ENCODE measurements around the gene PIAS2. TPM values are rescaled to one million over a fixed set of nuclear protein-coding genes. Genes with fewer than 3 reads are reported as not detected.

The PIAS2 gene
- total and polyA plus RNA-seq, 2 experiments from 2014 or later = 30.3 to 54.2 TPM

DNA sequence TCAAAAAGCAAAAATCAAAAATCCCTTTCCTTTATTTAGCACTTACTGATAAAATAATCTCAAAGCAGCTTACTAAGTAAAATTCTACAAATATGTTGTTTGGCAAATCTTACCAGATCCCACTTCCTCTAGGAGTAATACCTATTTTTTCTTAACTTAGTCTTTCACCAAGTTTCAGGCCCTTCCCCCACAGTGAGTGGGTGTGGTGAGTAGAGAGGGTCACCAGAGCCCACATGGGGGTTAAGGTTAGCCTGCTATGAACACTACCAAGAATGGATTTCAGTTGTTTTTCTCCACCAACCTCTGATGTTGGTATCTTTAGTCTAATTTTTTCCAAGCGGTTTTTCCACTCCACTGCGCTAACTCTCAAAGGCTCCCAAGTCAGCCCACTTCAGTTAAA lies 23.2 kb downstream of the PIAS2 start:
- H3K4me3 ChIP-seq = no peak overlapping the region
- peaks cover 46% of the 10 kb centered on the region for H3K36me3 Mint-ChIP-seq (ENCODE audit: low read depth)
- peaks cover 98% of the 10 kb centered on the region for H3K79me2 ChIP-seq (replicated peaks; ENCODE audit: insufficient read depth)

More for the DNA sequence above, 23.2 kb downstream of the PIAS2 start:
- ATAC-seq (no peak), DNase-seq (ENCODE audit: low spot score) (no peak)
- peaks cover 23% of the 10 kb centered on the region for H3K4me1 Mint-ChIP-seq
- H3K4me3 Mint-ChIP-seq = no peak overlapping the region
- TF ChIP-seq ZNF331 (CRISPR knock-in tag; IDR thresholded peaks at IDR 0.05; ENCODE audit: low read depth) = no peak
- TF ChIP-seq EZH2 (IDR thresholded peaks at IDR 0.05; ENCODE audit: low read depth, unreplicated experiment) = no peak
- TF ChIP-seq ZNF114 (CRISPR knock-in tag; IDR thresholded peaks at IDR 0.05) = no peak
- TF ChIP-seq, protein P1, sequence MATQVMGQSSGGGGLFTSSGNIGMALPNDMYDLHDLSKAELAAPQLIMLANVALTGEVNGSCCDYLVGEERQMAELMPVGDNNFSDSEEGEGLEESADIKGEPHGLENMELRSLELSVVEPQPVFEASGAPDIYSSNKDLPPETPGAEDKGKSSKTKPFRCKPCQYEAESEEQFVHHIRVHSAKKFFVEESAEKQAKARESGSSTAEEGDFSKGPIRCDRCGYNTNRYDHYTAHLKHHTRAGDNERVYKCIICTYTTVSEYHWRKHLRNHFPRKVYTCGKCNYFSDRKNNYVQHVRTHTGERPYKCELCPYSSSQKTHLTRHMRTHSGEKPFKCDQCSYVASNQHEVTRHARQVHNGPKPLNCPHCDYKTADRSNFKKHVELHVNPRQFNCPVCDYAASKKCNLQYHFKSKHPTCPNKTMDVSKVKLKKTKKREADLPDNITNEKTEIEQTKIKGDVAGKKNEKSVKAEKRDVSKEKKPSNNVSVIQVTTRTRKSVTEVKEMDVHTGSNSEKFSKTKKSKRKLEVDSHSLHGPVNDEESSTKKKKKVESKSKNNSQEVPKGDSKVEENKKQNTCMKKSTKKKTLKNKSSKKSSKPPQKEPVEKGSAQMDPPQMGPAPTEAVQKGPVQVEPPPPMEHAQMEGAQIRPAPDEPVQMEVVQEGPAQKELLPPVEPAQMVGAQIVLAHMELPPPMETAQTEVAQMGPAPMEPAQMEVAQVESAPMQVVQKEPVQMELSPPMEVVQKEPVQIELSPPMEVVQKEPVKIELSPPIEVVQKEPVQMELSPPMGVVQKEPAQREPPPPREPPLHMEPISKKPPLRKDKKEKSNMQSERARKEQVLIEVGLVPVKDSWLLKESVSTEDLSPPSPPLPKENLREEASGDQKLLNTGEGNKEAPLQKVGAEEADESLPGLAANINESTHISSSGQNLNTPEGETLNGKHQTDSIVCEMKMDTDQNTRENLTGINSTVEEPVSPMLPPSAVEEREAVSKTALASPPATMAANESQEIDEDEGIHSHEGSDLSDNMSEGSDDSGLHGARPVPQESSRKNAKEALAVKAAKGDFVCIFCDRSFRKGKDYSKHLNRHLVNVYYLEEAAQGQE (IDR thresholded peaks at IDR 0.05; ENCODE audit: unreplicated experiment) = no peak
- no peak for TF ChIP-seq EZH2phosphoT487 (IDR thresholded peaks at IDR 0.05; ENCODE audit: unreplicated experiment)
- TF ChIP-seq JUNB (IDR thresholded peaks at IDR 0.05; ENCODE audit: unreplicated experiment) = no peak
- no peak for TF ChIP-seq CREB1 (CRISPR knock-in tag; IDR thresholded peaks at IDR 0.05; ENCODE audit: low read depth)
- TF ChIP-seq STAT1 (IDR thresholded peaks at IDR 0.05; ENCODE audit: unreplicated experiment) = no peak
- TF ChIP-seq, protein P2, sequence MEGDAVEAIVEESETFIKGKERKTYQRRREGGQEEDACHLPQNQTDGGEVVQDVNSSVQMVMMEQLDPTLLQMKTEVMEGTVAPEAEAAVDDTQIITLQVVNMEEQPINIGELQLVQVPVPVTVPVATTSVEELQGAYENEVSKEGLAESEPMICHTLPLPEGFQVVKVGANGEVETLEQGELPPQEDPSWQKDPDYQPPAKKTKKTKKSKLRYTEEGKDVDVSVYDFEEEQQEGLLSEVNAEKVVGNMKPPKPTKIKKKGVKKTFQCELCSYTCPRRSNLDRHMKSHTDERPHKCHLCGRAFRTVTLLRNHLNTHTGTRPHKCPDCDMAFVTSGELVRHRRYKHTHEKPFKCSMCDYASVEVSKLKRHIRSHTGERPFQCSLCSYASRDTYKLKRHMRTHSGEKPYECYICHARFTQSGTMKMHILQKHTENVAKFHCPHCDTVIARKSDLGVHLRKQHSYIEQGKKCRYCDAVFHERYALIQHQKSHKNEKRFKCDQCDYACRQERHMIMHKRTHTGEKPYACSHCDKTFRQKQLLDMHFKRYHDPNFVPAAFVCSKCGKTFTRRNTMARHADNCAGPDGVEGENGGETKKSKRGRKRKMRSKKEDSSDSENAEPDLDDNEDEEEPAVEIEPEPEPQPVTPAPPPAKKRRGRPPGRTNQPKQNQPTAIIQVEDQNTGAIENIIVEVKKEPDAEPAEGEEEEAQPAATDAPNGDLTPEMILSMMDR (conservative IDR thresholded peaks at IDR 0.05; ENCODE audit: low read depth in 2 of 2) = no peak
- no peak for TF ChIP-seq ZNF462 (CRISPR knock-in tag; IDR thresholded peaks at IDR 0.05)
- no peak for TF ChIP-seq NANOG (IDR thresholded peaks at IDR 0.05; ENCODE audit: borderline replicate concordance)
- no peak for TF ChIP-seq POLR2AphosphoS5 (IDR thresholded peaks at IDR 0.05; ENCODE audit: low read depth)
- TF ChIP-seq, protein P3, sequence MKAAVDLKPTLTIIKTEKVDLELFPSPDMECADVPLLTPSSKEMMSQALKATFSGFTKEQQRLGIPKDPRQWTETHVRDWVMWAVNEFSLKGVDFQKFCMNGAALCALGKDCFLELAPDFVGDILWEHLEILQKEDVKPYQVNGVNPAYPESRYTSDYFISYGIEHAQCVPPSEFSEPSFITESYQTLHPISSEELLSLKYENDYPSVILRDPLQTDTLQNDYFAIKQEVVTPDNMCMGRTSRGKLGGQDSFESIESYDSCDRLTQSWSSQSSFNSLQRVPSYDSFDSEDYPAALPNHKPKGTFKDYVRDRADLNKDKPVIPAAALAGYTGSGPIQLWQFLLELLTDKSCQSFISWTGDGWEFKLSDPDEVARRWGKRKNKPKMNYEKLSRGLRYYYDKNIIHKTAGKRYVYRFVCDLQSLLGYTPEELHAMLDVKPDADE (IDR thresholded peaks at IDR 0.05) = no peak
- H3K27ac Mint-ChIP-seq = no peak overlapping the region
- H3K4me1 ChIP-seq (ENCODE audit: insufficient read depth) = peaks cover 23% of the 10 kb centered on the region
- H3K9me3 Mint-ChIP-seq = peaks cover 18% of the 10 kb centered on the region
- H3K9me2 ChIP-seq (ENCODE audit: insufficient read depth) = no peaks in the 10 kb centered on the region
- H3K36me3 ChIP-seq (ENCODE audit: insufficient read depth) = peaks cover 11% of the 10 kb centered on the region
- peaks cover 11% of the 10 kb centered on the region; the same call in 1 of the 2 replicates for H4K20me1 ChIP-seq (replicated peaks; ENCODE audit: insufficient read depth)
- H3K27ac ChIP-seq (ENCODE audit: low read depth) = no peak overlapping the region
- no peaks in the 10 kb centered on the region for H3F3A ChIP-seq (replicated peaks; ENCODE audit: low read depth)
- no peaks in the 10 kb centered on the region for H3K27me3 ChIP-seq (ENCODE audit: insufficient read depth)
- H2AFZ ChIP-seq = no peak overlapping the region
- no peak overlapping the region for H3K4me2 ChIP-seq
- no peaks in the 10 kb centered on the region for H3K27me3 Mint-ChIP-seq (ENCODE audit: insufficient read depth, low read depth, poor library complexity)
